ENCODE data around the gene NMNAT3.

The NMNAT3 gene

GRCh38 chr3:139517321-139518065 lies 160.3 kb downstream of the NMNAT3 start:
- Histone ChIP-seq H3K27me3 (ENCODE audit: control insufficient read depth, insufficient read depth, low read length) (no peaks in the 10 kb centered on the region), H3K4me3 (ENCODE audit: low read length) (no peak overlapping the region), H3K36me3 (ENCODE audit: control insufficient read depth, low read depth, low read length) (no peaks in the 10 kb centered on the region), H3K27ac (ENCODE audit: low read length) (no peak overlapping the region), H3K9ac (ENCODE audit: low read length) (no peak overlapping the region), H3K4me1 (ENCODE audit: control insufficient read depth, low read depth, low read length) (no peaks in the 10 kb centered on the region), H3K9me3 (ENCODE audit: control insufficient read depth, low read depth, low read length) (no peaks in the 10 kb centered on the region)

- H3K27ac ChIP-seq (ENCODE audit: low read length) = no peak overlapping the region
- H3K36me3 ChIP-seq (ENCODE audit: control insufficient read depth, low read depth, low read length) = no peaks in the 10 kb centered on the region
Observed at GRCh38 chr3:139514741-139515140, 163.0 kb downstream of the NMNAT3 start.

More at GRCh38 chr3:139514741-139515140, 163.0 kb downstream of the NMNAT3 start:
- H3K4me3 ChIP-seq (ENCODE audit: low read length) = no peak overlapping the region
- no peaks in the 10 kb centered on the region for H3K4me1 ChIP-seq (ENCODE audit: control insufficient read depth, low read depth, low read length)
- no peak overlapping the region for H3K9ac ChIP-seq (ENCODE audit: low read length)
- no peaks in the 10 kb centered on the region for H3K27me3 ChIP-seq (ENCODE audit: control insufficient read depth, insufficient read depth, low read length)
- no peaks in the 10 kb centered on the region for H3K9me3 ChIP-seq (ENCODE audit: control insufficient read depth, low read depth, low read length)
